HG02678 (cell line): ENCODE data around the gene TBC1D3K.
"Not testable (repeated sequence)": the region's sequence is repeated elsewhere in the genome, so short reads cannot be mapped to it uniquely, and the experiment has no call there.

Experiments
- ATAC-seq: cut with Tn5 transposase; IDR thresholded peaks from one replicate; pipeline ENCODE4 v1.9.1; 2021; ENCODE audit warnings: mild to moderate bottlenecking, moderate library complexity; ENCODE audit not compliant: unreplicated experiment

TBC1D3K gene

GRCh38 chr17:37924115-37924514 is at the start of gene TBC1D3K:
TSS of gene TBC1D3K (plus strand) at chr17:37924415. CDS start at chr17:37926000, 1,585 bp downstream.
- not testable (repeated sequence) for ATAC-seq

DNA sequence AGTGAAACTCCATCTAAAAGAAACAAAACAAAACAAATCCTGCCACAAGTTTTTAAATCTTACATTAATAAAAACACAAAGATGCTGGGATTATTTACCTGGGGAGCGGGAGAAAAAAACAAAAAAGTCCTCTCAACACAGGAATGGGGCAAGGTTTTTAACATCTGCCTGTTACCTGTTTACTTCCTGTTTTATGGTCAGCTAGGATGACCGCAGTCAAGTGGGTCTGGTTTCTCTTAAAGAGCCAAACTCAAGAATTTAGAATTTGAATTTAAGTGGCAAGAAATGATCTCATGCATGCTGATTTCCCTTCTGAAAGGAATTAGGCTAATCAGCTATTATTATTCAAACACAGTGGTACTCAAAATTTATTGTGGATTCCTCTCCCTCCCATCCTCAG is 39.7 kb upstream of the TBC1D3K start:
- no peak for ATAC-seq

- ATAC-seq = no peak
Observed at GRCh38 chr17:37885136-37885535, 39.1 kb upstream of the TBC1D3K start.

DNA sequence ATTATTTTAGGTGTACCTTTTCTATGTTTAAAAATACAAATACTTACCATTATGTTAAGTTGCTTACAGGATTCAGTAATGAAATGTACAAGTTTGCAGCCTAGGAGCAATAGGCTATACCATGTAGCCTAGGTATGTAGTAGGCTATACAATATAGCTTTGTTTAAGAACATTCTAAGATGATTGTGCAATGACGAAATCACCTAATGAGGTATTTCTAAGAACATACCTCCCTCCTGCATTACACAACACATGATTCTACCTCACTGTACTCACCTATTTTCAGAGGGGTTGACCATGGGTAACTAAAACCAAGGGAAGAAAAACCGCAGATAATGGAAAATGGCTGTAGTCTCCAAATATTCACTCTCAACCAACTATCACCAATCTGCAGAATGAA is 35.3 kb upstream of the TBC1D3K start:
- ATAC-seq = no peak

DNA sequence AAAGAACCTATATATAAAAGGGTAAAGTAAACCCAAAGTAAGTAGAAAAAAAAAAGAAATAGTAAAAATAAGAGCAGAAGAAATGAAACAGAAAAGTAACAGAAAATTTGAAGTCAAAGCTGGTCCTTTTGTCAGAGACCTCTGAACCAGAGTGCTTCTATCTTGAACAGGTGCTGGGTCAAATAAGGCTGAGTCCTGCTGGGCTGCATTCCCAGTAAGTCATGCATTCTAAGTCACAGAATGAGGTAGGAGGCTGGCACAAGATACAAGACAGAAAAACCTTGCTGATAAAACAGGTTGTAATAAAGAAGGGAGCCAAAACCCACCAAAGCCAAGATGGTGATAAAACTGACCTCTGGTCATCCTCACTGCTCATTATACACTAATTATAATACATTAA is 27.3 kb upstream of the TBC1D3K start:
- ATAC-seq = not testable (repeated sequence)
